ENCODE measurements around the gene DNM2.

GRCh38 chr19:10803252-10803651 lies 85.4 kb downstream of the DNM2 start:
- TF ChIP-seq, protein P1, sequence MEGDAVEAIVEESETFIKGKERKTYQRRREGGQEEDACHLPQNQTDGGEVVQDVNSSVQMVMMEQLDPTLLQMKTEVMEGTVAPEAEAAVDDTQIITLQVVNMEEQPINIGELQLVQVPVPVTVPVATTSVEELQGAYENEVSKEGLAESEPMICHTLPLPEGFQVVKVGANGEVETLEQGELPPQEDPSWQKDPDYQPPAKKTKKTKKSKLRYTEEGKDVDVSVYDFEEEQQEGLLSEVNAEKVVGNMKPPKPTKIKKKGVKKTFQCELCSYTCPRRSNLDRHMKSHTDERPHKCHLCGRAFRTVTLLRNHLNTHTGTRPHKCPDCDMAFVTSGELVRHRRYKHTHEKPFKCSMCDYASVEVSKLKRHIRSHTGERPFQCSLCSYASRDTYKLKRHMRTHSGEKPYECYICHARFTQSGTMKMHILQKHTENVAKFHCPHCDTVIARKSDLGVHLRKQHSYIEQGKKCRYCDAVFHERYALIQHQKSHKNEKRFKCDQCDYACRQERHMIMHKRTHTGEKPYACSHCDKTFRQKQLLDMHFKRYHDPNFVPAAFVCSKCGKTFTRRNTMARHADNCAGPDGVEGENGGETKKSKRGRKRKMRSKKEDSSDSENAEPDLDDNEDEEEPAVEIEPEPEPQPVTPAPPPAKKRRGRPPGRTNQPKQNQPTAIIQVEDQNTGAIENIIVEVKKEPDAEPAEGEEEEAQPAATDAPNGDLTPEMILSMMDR (IDR thresholded peaks at IDR 0.05): no peak
- no peak for TF ChIP-seq POLR2A (IDR thresholded peaks at IDR 0.05)

Measured in lower leg skin (tissue), 3 donors.